SU-DHL-6 (cell line): ENCODE results near the gene NTMT2.

Experiments
- H2AFZ ChIP-seq: fragments of 200-600 bp; sonication (generic); 2 replicates; pipeline ENCODE4 v1.6.1; 2014; ENCODE audit warnings: low read depth, mild to moderate bottlenecking, moderate library complexity, mixed read lengths, antibody characterized with exemption, low read length; ENCODE audit not compliant: severe bottlenecking
- H3F3A ChIP-seq: fragments of 200-600 bp; shearing (Covaris generic); 2 replicates; pipeline ENCODE4 v1.6.0; 2016; ENCODE audit warnings: antibody characterized with exemption, mild to moderate bottlenecking; ENCODE audit not compliant: insufficient read depth
- H3K27ac ChIP-seq: fragments of 200-600 bp; sonication (generic); 2 replicates; pipeline ENCODE4 v1.5.1; 2016; ENCODE audit warnings: low read depth, mild to moderate bottlenecking, low read length, moderate library complexity, mixed read lengths
- H3K27me3 ChIP-seq: fragments of 200-600 bp; sonication (generic), shearing (Covaris generic); 2 replicates; pipeline ENCODE4 v1.6.0; 2014; ENCODE audit warnings: mild to moderate bottlenecking, low read length
- H3K36me3 ChIP-seq: fragments of 200-600 bp; sonication (generic); 2 replicates; pipeline ENCODE4 v1.6.1; 2014; ENCODE audit warnings: mild to moderate bottlenecking, low read length, mixed read lengths
- H3K4me2 ChIP-seq: fragments of 300-600, 200-600 bp; shearing (Covaris generic), sonication (generic); 2 replicates; pipeline ENCODE4 v1.6.0; 2014; ENCODE audit warnings: low read length, low read depth, mild to moderate bottlenecking; ENCODE audit not compliant: poor library complexity, severe bottlenecking
- H3K4me3 ChIP-seq: fragments of 200-600 bp; sonication (generic); 2 replicates; pipeline ENCODE4 v1.5.1; 2014; ENCODE audit warnings: antibody characterized with exemption, low read length, mild to moderate bottlenecking, mixed read lengths; ENCODE audit not compliant: insufficient read depth, poor library complexity, severe bottlenecking
- H3K79me2 ChIP-seq: fragments of 200-600 bp; sonication (generic); 2 replicates; pipeline ENCODE4 v1.6.1; 2014; ENCODE audit warnings: mild to moderate bottlenecking, low read length, moderate library complexity; ENCODE audit not compliant: insufficient read depth
- H3K9ac ChIP-seq: fragments of 200-600 bp; sonication (generic); 2 replicates; pipeline ENCODE4 v1.7.0; 2014; ENCODE audit warnings: mild to moderate bottlenecking, low read length
- H3K9me2 ChIP-seq: fragments of 200-600 bp; sonication (generic); replicated peaks from 2 replicates; pipeline ENCODE4 v1.6.1; 2014; ENCODE audit warnings: low read length; ENCODE audit not compliant: insufficient read depth
- H3K9me3 ChIP-seq: fragments of 200-600 bp; sonication (generic); 2 replicates; pipeline ENCODE4 v1.6.1; 2014; ENCODE audit warnings: low read length, mixed read lengths; ENCODE audit not compliant: insufficient read depth
- H4K20me1 ChIP-seq: fragments of 200-600 bp; sonication (generic); 2 replicates; pipeline ENCODE4 v1.6.1; 2014; ENCODE audit warnings: low read depth, mild to moderate bottlenecking, antibody characterized with exemption, low read length, moderate library complexity, mixed read lengths
- EZH2phosphoT487 ChIP-seq: fragments of 200-600 bp; sonication (generic), shearing (Covaris generic); conservative IDR thresholded peaks from 2 replicates; pipeline ENCODE4 v1.6.1; 2018; ENCODE audit warnings: mild to moderate bottlenecking, antibody characterized with exemption, low read length, moderate library complexity, mixed read lengths
- TF ChIP-seq, protein P1 (sequence below): fragments of 200-600 bp; sonication (generic); IDR thresholded peaks from one replicate; pipeline ENCODE4 v1.5.1; 2017; ENCODE audit warnings: antibody characterized with exemption, mild to moderate bottlenecking, low read length, moderate library complexity; ENCODE audit not compliant: insufficient read depth, poor library complexity, severe bottlenecking

NTMT2 gene

DNA sequence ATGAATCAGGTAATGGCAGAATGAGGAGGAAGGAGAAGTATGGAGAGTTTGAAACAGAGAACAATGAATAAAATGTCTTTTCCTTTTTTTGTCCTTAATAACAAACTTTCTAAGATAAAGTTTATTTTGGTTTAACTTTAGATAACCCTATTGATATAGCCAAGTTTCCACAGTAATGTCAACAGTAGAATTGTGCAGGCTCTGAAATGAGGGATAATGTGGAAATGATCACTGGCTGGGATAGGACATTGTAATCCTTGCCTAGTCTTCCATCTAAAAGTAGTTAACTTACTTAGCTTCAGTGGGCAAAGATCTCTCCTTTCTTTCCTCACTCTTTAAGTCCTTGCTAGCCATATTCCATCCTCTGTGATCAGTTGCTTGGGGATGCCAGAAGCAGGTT is 52.8 kb downstream of the NTMT2 start:
- Histone ChIP-seq H3K9me3 (no peaks in the 10 kb centered on the region), H3K9me2 (no peaks in the 10 kb centered on the region), H3K4me2 (no peak overlapping the region), H3K4me3 (no peak overlapping the region), H3F3A (no peaks in the 10 kb centered on the region), H4K20me1 (no peaks in the 10 kb centered on the region), H3K36me3 (no peaks in the 10 kb centered on the region), H3K27me3 (no peaks in the 10 kb centered on the region), H3K9ac (no peak overlapping the region), H2AFZ (no peak overlapping the region), H3K79me2 (no peaks in the 10 kb centered on the region), H3K27ac (no peak overlapping the region)
- TF ChIP-seq, protein P1, sequence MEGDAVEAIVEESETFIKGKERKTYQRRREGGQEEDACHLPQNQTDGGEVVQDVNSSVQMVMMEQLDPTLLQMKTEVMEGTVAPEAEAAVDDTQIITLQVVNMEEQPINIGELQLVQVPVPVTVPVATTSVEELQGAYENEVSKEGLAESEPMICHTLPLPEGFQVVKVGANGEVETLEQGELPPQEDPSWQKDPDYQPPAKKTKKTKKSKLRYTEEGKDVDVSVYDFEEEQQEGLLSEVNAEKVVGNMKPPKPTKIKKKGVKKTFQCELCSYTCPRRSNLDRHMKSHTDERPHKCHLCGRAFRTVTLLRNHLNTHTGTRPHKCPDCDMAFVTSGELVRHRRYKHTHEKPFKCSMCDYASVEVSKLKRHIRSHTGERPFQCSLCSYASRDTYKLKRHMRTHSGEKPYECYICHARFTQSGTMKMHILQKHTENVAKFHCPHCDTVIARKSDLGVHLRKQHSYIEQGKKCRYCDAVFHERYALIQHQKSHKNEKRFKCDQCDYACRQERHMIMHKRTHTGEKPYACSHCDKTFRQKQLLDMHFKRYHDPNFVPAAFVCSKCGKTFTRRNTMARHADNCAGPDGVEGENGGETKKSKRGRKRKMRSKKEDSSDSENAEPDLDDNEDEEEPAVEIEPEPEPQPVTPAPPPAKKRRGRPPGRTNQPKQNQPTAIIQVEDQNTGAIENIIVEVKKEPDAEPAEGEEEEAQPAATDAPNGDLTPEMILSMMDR: no peak
- TF ChIP-seq EZH2phosphoT487: no peak

DNA sequence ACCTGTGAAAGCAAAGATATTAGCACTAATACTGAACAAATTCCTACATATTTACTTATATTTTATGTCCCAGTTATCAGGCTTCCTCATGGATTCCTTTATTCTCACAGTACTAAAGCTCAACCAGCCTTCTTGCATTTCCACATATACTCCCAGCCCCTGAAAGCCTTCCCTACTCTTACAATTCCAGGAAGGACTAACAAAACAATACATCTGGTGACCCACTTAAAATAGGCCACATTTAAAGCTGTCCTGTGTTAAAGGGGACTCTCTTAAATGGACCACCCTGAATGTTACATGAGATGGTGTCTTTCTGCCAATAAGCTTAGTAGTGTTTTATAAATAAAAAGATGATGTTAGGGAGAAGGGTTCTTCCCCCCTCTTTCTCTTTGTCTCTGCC is 54.4 kb downstream of the NTMT2 start:
- H3K27ac ChIP-seq: no peak overlapping the region
- H2AFZ ChIP-seq: no peak overlapping the region
- H3K9ac ChIP-seq: no peak overlapping the region
- no peak overlapping the region for H3K4me3 ChIP-seq
- H3K27me3 ChIP-seq: no peaks in the 10 kb centered on the region
- no peaks in the 10 kb centered on the region for H3K79me2 ChIP-seq
- no peaks in the 10 kb centered on the region for H4K20me1 ChIP-seq
- TF ChIP-seq EZH2phosphoT487: no peak
- TF ChIP-seq, protein P1: no peak
- no peaks in the 10 kb centered on the region for H3K9me2 ChIP-seq
- no peak overlapping the region for H3K4me2 ChIP-seq
- H3K9me3 ChIP-seq: no peaks in the 10 kb centered on the region
- no peaks in the 10 kb centered on the region for H3F3A ChIP-seq
- H3K36me3 ChIP-seq: no peaks in the 10 kb centered on the region

DNA sequence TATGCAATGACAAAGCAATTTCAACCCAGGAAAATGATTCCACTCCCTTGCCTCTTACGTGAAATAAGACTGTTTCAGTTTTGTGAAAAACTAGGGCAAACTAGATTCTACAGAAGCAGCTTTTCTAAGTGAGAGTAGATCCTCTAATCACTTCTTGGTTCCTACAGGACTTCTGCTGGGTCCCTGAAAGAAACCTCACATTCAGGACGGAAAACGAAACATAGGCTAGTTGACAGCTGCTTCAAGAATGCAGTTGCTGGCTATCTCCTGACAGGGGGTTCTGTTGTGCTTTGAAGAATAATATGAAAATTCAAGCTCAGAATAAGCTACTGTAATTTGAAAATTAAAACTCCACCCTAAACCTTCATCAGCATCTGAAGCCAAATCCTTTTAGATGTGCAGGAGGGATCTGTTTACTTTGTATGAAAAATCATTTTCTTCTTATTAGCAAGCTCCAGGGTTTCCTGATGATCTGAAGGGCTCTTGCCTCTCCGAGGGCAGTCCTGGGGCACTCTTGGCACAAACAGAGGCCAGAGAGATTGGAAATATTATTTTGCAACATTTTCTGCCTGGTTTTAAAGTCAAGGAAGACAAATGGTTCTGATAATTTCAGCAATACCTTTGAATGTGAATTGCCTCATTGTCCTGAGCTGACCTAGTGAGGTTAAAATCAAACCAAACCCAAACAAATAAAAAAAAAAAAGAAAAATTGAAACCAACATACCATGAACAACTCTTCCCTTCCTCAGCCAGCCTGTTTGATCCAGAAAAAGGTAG is 55.0 kb downstream of the NTMT2 start:
- no peak overlapping the region for H3K9ac ChIP-seq
- no peaks in the 10 kb centered on the region for H4K20me1 ChIP-seq
- H3K36me3 ChIP-seq: no peaks in the 10 kb centered on the region
- no peak overlapping the region for H2AFZ ChIP-seq
- no peaks in the 10 kb centered on the region for H3K9me2 ChIP-seq
- no peak overlapping the region for H3K27ac ChIP-seq
- H3K79me2 ChIP-seq: no peaks in the 10 kb centered on the region
- H3K4me3 ChIP-seq: no peak overlapping the region
- TF ChIP-seq EZH2phosphoT487: no peak
- TF ChIP-seq, protein P1: no peak
- H3K9me3 ChIP-seq: no peaks in the 10 kb centered on the region
- no peak overlapping the region for H3K4me2 ChIP-seq
- no peaks in the 10 kb centered on the region for H3K27me3 ChIP-seq
- H3F3A ChIP-seq: no peaks in the 10 kb centered on the region
